Measurements from ENCODE around the gene DNAH8.

Gene DNAH8

GRCh38 chr6:39057251-39058155 lies 342.4 kb downstream of the DNAH8 start:
- no peak for DNase-seq

GRCh38 chr6:39058471-39059147 lies 343.5 kb downstream of the DNAH8 start:
- no peak for DNase-seq

GRCh38 chr6:39059496-39060310 lies 344.6 kb downstream of the DNAH8 start:
- DNase-seq = no peak

GRCh38 chr6:39060467-39061160 lies 345.5 kb downstream of the DNAH8 start:
- DNase-seq = no peak

- no peak for DNase-seq
These were observed 346.1 kb downstream of the DNAH8 start for GRCh38 chr6:39061182-39061581.

- no peak for DNase-seq
These were observed 346.5 kb downstream of the DNAH8 start for GRCh38 chr6:39061588-39061987.

- no peak for DNase-seq
These were observed 347.1 kb downstream of the DNAH8 start for GRCh38 chr6:39062014-39062740.

- no peak for DNase-seq
These were observed 348.4 kb downstream of the DNAH8 start for GRCh38 chr6:39063526-39063925.

- no peak for DNase-seq
These were observed 350.4 kb downstream of the DNAH8 start for GRCh38 chr6:39065561-39065960.

- no peak for DNase-seq
These were observed 353.3 kb downstream of the DNAH8 start for GRCh38 chr6:39068391-39068790.

- no peak for DNase-seq
These were observed 357.7 kb downstream of the DNAH8 start for GRCh38 chr6:39072830-39073229.

- DNase-seq = no peak
These were observed 358.6 kb downstream of the DNAH8 start for GRCh38 chr6:39073471-39074355.

GRCh38 chr6:39074486-39074885 lies 359.4 kb downstream of the DNAH8 start:
- DNase-seq = peak in 1 of 2 donors; percentile 6

- DNase-seq = peak in 1 of 2 donors; percentile 11
These were observed 360.0 kb downstream of the DNAH8 start for GRCh38 chr6:39075010-39075686.

- peak in 1 of 2 donors; percentile 6 for DNase-seq
These were observed 360.9 kb downstream of the DNAH8 start for GRCh38 chr6:39075807-39076622.

GRCh38 chr6:39076623-39077535 lies 361.8 kb downstream of the DNAH8 start:
- DNase-seq = peak in 1 of 2 donors; percentile 7

GRCh38 chr6:39077882-39078594 lies 362.9 kb downstream of the DNAH8 start:
- peak in 1 of 2 donors; percentile 11 for DNase-seq

All from stimulated activated CD4-positive, alpha-beta T cell treated with anti-CD3 and anti-CD28 coated beads, Interleukin-2, amount 100 ng/mL, for 24 hours (primary cell).